ENCODE measurements around the gene RSKR.

- TF ChIP-seq POLR2AphosphoS5 (IDR thresholded peaks at IDR 0.05; ENCODE audit: borderline replicate concordance, low read depth, low read length) (no peak), EZH2 (IDR thresholded peaks at IDR 0.05) (no peak)
Measured at GRCh38 chr17:28655160-28655559, 41.2 kb upstream of the RSKR start.

Measured in SK-N-MC (cell line).